Activated T-cell treated with anti-CD3 and anti-CD28 coated beads for 4 hours (primary cell): ENCODE measurements around the gene NUMBL.
"Not testable (repeated sequence)": the region's sequence is repeated elsewhere in the genome, so short reads cannot be mapped to it uniquely, and the experiment has no call there.

ENCODE experiments used
- DNase-seq: peaks from one replicate; pipeline ENCODE4 v3.0.0-alpha.2; 2020

NUMBL gene

DNA sequence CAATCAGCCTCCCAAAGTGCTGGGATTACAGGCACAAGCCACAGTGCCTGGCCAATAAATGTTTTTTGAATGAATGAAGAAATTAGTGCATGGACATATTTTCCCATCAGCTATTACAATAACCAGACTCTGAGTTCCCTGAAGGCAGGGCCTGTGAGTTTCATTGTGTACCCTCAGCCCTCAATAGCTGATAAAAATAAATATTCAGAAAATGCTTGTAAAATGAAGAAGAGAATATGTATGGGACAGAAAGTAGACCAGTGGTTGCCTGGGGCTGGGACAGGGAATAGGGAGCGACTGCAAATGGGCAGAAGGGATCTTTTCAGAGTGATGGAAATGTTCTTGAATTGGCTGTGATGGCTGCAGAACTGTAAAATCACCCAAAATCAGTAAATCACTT, 28.8 kb downstream of the NUMBL start:
- DNase-seq: no peak

- no peak for DNase-seq
Observed at GRCh38 chr19:40659566-40659965, 30.9 kb downstream of the NUMBL start.

DNA sequence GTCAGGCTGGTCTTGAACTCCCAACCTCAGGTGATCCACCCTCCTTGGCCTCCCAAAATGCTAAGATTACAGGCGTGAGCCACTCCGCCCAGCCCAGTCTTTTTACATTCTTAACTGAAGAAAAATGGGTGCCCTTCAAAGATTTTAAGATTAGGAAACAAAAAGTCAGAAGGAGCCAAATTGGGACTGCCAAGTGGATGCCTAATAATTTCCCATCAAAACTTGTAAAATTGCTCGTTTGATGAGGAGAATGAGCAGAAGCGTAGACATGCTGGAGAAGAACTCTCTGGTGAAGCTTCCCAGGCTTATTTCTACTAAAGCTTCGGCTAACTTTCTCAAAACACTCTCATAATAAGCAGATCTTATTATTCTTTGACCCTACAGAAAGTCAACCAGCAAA, 31.3 kb downstream of the NUMBL start:
- no peak for DNase-seq

GRCh38 chr19:40658031-40658430, 32.4 kb downstream of the NUMBL start:
- DNase-seq: no peak

- not testable (repeated sequence) for DNase-seq
Observed at GRCh38 chr19:40655684-40656083, 34.8 kb downstream of the NUMBL start.

GRCh38 chr19:40652303-40652702, 38.1 kb downstream of the NUMBL start:
- not testable (repeated sequence) for DNase-seq

- DNase-seq: no peak
Observed at GRCh38 chr19:40650749-40651305, 39.6 kb downstream of the NUMBL start.

- DNase-seq: not testable (repeated sequence)
Observed at GRCh38 chr19:40649903-40650675, 40.4 kb downstream of the NUMBL start.

DNA sequence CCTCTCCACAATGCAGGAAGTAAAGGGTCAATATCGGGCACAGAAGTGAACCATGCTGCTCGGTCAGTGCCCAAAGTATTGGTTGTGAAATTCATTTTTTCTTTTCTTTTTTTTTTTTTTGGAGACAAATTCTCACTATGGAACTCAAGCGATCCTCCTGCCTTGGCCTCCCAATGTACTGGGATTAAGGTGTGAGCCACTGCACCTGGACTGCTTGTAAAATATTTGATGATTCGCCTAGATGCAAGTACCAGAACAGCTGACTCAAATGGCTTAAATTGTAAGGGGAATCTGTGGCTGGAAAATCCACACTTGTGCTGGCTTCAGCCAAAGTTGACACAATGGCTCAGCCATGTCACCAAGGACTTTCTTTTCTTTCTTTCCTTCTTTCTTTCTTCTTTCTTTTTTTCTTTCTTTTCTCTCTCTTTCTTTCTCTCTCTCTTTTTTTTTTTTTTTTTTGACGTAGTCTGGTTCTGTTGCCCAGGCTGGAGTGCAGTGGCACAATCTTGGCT, 43.7 kb downstream of the NUMBL start:
- no peak for DNase-seq

DNA sequence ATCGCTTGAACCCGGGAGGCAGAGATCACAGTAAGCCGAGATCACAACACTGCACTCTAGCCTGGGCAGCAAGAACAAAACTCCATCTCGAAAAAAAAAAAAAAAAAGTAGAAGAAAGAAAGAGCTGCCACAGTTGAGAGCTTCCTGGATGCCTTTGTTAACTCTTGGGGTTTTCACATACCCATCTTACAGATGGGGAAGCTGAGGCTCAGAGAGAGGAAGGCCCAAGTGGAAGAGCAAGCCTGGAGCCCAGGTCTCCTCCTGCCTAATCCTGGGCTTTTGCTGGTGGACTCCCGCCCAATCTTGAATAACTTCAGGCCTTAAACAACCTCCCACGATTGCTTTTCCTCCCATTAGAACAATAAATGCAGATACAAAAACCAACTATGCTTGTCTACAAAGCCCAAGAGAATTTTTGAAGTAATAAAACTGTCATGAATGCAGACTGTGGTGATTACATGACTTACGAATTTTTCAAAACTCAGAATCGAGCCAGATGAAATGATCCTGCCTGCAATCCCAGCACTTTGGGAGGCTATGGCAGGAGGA, 47.6 kb downstream of the NUMBL start:
- no peak for DNase-seq

DNA sequence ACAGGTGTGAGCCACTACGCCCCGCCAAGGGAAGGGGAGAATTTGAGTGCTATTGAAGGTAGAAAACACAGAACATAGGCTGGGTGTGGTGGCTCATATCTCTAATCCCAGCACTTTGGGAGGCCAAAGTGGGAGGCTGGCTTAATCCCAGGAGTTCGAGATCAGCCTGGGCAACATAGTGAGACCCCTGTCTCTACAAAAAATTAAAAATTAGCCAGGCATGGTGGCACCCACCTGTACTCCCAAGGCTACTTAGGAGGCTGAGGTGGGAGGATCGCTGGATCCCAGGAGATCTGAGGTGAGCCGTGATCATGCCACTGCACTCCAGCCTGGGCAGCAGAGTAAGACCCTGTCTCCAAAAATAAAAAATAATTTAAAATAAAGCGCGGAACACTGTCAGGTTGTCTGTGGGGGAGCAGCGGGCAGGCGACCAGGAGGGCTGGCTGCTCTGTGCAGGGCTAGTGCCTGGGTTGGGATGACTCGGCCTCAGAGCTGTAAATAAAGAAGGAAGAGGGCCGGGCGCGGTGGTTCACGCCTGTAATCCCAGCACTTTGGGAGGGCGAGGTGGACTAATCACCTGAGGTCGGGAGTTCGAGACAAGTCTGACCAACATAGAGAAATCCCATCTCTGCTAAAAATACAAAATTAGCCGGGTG, 48.3 kb downstream of the NUMBL start:
- no peak for DNase-seq

DNA sequence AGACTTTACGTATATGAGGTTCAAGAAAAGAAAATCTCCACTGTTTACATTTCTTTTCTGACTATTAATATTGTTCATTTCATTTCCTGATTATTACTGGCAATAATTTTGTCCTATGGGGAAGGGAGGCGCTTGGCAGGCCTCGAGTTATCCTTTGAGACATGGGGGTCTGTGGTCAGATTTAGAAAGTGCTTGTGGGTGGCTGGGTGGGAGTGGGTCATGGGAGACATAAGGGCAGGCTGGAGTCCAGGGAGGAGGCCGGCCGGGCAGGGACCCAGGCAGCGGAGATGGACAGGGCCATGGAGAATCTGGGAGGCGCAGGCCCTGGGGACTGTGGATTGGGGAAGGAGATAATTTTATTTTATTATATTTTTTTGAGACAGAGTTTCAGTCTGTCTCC, 49.2 kb downstream of the NUMBL start:
- DNase-seq: no peak

DNA sequence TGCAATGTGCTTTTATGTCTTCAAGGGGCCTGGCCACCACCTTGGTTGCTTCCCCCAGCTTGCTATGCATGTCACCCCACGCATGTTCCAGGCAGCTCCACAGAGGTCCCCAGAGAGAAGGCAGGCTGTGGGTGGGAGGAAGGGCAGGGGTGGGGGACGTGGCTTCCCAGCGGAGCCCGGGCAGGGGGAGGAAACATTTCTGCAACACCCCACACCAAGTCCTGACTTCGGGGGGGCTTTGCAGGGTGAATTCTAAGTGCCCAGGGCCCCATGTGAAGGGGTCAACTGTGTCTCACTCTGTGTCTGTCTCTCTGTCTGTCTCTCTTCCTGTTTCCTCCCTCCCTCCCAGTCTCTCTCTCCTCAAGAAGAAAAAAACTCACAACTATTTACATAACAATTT, 49.7 kb downstream of the NUMBL start:
- no peak for DNase-seq

DNA sequence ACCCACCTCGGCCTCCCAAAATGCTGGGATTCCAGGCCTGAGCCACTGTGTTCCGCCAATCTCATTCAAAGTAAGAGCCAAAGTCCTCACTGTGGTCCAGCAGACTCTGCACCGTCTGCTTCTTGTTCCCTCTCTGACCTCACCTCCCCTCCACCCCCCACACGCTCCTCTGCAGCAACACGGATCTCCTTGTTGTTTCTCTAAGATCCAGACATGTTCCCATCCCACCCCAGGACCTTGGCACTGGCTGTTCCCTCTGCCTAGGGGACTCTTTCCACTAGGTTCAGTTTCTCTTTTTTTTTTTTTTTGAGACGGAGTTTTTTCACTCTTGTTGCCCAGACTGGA, 50.8 kb downstream of the NUMBL start:
- DNase-seq: no peak

GRCh38 chr19:40638327-40638726, 52.1 kb downstream of the NUMBL start:
- no peak for DNase-seq

DNA sequence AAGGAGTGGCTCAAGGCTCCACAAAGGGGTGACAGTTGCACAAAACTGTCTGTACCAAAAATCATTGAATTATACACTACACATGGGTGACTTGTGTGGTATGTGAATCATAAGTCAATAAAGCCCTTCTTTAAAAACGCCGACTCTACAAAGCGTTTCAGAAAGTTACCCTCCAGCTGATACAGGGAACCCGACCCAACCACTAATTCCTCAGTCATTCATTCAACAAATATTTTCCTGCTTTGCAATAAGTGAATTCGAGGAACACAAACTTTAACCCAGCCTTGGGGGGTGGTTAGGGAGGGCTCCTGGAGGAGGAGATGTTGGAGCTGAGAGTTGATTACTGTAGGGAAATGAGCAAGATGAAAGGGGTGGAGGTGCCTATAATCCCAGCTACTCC, 57.2 kb downstream of the NUMBL start:
- no peak for DNase-seq

DNA sequence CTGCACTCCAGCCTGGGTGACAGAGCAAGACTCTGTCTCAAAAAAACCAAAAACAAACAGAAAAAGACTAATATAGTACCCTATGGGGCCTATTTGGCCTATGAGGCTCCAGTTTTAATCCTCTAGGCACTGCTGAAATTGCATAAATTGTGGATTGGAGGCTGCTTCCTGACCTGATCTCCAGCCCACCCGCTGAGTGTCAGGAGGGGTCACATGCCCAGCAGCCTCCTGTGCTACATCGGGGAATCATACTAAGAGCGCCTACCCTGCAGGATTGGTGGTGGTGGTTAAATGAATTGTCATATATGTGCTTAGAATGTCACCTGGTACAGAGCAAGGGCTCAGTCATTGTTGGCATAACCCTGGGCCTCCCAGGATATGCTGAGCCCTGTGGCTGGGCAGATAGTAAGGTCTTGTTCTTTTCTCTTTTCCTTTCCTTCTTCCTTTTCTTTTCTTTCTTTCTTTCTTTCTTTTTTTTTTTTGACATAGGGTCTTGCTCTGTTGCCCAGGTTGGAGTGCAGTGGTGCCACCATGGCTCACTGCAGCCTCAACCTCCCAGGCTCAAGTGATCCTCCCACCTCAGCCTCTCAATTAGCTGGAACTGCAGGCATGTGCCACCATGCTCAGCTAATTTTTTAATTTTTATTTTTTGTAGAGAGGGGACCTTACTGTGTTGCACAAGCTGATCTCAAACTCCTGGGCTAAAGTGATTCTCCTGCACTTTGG, 58.0 kb downstream of the NUMBL start:
- no peak for DNase-seq

DNA sequence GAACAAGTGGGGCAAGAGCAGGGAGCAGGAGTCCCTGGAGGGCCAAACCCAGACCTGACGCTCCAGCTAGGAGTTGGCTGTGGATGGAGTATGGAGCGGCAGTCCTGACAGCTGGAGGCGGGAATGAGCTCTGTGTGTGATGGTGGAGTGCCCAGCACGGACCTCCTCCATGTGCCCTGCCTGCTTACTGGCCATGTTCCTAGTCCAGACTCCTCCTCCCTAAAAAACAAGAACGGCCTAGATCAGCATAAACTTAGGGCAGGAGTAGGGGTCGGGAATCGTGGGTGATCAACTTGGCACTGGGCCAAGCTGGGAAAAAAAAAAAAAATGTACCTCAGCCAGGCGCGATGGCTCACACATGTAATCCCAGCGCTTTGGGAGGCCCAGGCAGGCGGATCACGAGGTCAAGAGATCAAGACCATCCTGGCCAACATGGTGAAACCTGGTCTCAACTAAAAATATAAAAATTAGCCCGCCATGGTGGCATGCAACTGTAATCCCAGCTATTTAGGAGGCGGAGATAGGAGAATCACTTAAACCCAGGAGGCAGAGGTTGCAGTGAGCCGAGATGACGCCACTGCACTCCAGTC, 59.8 kb downstream of the NUMBL start:
- DNase-seq: no peak

GRCh38 chr19:40629346-40629745, 61.1 kb downstream of the NUMBL start:
- no peak for DNase-seq

- no peak for DNase-seq
Observed at GRCh38 chr19:40627486-40628279, 62.8 kb downstream of the NUMBL start.

DNA sequence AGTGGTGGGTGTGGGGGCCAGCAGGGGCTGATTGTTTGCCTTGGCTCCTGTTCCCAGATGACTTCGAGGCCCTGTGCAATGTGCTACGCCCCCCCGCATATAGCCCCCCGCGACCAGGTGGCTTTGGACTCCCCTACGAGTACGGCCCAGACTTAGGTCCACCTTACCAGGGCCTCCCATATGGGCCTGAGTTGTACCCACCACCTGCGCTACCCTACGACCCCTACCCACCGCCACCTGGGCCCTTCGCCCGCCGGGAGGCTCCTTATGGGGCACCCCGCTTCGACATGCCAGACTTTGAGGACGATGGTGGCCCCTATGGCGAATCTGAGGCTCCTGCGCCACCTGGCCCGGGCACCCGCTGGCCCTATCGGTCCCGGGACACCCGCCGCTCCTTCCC, 63.5 kb downstream of the NUMBL start:
- no peak for DNase-seq
